Stimulated activated CD4-positive, alpha-beta T cell treated with anti-CD3 and anti-CD28 coated beads, Interleukin-1b, Interleukin-23, amount 100 ng/mL, for 24 hours (primary cell): ENCODE data around the gene HNRNPD.
"Not testable (repeated sequence)": the region's sequence is repeated elsewhere in the genome, so short reads cannot be mapped to it uniquely, and the experiment has no call there.

Experiments used
- DNase-seq, 4 experiments: peaks; one replicate each; pipeline ENCODE4 v3.0.0-alpha.2; 2020; ENCODE audit warnings: low read depth in 4 of 4, low spot score in 1 of 4

Gene HNRNPD

DNA sequence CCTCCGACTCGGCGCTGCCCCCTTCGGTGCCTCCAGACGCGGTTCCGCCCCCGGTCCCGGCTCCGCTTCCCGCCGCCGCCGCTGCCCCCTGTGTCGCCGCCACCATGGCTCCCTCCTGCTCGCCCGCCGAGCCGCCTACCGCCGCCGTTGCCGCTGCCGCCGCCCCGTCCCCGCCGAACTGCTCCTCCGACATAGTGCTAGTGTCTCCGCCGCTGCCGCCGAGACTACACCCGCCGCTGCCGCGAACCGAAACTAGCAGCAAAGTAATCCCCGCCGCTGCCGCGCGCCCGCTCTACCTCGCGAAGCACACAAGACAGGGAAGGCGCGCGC, 340 bp downstream of the HNRNPD start:
- peak in 2 of 4 experiments; percentile 36 to 41 for DNase-seq

- peak; percentile 33 to 78 (median 58) for DNase-seq
Measured at GRCh38 chr4:82372517-82373485, 990 bp downstream of the HNRNPD start.

DNA sequence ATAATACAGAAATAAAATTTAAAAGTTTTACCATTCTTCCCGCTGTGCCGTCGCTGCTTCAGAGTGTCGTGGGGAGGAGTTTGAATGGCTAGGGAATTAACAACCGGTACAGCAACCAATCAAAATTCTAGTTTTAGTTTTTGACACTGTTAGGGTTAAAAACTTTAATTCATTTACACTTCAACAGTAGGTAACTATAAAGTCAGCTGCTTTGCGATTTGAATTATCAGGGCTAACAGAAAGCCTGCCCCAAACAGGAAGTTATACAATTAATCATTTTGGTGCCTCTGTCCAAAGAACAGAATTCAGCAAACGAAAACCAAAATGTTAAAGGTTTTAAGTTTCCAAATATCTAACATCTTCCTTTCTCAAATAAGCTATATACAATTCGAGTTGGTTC, 2.3 kb downstream of the HNRNPD start:
- no peak for DNase-seq

DNA sequence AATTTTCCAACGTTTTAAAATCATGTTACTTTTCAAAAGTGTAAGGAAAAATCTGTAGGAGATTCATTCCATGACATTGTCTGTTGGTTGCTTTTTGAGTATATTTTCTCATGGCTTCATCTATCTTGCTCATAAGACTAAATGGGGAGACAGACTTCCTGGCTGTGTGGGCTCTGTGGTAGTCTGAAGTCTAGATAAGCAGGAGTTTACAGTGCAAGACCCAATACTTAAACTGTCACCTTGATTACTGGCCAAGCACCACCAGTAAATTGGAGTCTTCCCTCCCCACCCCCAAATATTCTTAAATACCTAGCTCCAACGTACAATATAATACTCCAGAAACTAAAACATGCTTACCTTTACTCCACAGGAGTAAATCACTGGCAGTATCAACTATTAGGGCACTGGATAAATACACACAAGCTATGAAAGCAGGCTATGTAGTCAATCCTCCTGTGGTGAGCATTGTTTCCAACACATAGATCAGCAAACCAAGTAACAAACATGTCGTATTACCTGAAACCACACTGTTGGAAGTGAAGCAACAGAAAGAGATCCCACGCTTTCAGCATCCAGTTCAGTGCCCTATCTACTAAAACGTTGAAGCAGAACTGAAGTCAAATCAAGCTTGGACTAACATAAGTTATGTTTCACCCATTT, 6.2 kb downstream of the HNRNPD start:
- no peak for DNase-seq

DNA sequence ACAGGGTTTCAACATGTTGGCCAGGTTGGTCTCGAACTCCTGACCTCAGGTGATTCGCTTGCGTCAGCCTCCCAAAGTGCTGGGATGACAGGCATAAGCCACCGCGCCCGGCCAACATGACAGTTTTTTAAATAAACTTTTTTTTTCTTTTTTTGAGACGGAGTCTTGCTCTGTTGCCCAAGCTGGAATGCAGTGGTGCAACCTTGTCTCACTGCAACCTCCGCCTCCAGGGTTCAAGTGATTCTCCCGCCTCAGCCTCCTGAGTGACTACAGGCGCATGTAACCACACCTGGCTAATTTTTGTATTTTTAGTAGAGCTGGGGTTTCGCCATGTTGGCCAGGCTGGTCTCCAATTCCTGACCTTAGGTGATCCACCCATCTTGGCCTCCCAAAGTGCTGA, 7.4 kb downstream of the HNRNPD start:
- not testable (repeated sequence) for DNase-seq

- no peak for DNase-seq
Measured at GRCh38 chr4:82363896-82364487, 9.8 kb downstream of the HNRNPD start.

DNA sequence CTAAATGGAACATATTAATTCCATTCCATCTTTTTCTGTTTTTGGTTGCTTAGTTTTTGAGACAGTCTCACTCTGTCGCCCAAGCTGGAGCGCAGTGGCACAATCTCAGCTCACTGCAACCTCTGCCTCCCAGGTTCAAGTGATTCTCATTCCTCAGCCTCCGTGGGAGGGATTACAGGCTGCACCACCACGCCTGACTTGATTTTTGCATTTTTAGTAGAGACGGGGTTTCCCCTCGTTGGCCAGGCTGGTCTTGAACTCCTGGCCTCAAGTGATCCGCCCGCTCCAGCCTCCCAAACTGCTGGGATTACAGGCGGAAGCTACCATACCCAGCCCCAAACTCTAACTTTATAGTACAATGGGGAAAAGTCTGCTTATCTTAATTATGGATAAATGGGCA, 11.2 kb downstream of the HNRNPD start:
- no peak for DNase-seq

DNA sequence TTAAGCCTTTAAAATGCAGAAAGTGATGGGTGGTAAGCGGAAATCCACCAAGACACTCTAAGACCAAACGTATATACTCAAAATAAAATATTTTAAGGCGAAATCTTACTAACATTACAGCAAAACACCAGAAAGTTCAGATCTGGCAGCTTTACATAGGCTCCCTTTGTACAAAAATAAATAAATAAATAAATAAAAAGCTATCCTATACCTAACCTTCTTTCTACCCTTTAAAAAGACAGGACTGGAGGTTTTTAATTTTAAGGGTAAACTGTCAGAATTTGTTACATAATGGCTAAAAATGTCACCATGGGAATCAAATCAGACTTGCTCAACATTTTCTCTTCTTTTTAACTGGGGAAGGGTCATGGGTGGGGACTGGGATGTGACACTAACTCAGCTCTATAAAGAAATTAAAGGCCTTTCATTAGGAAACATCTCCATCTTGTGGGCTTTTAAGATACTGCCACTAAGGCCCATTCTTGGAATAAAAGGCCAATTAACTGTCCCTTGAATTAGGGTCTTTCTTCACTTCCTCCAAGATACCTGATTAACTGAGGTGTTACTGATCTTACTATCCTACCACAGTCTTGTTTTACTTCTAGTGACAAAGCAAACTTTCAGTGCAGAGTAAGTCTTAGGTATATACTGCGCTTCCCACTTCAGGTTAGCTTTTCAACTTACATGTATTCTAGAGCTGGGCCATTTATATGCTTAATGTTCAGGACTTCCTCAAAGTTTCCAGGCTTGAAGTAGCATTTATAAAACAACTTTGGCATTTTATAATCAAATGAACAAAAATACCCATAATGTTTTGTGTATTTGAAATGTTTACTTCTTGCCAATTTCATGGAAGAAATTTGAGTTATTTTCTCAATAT, 13.3 kb downstream of the HNRNPD start:
- DNase-seq, result no peak

- no peak for DNase-seq
Measured at GRCh38 chr4:82358847-82359246, 14.9 kb downstream of the HNRNPD start.

GRCh38 chr4:82357640-82358039, 16.2 kb downstream of the HNRNPD start:
- DNase-seq, result no peak

- no peak for DNase-seq
Measured at GRCh38 chr4:82354788-82355187, 19.0 kb downstream of the HNRNPD start.

GRCh38 chr4:82352825-82353366, 20.9 kb downstream of the HNRNPD start:
- DNase-seq, result no peak

GRCh38 chr4:82352118-82352824, 21.5 kb downstream of the HNRNPD start:
- DNase-seq, result no peak

DNA sequence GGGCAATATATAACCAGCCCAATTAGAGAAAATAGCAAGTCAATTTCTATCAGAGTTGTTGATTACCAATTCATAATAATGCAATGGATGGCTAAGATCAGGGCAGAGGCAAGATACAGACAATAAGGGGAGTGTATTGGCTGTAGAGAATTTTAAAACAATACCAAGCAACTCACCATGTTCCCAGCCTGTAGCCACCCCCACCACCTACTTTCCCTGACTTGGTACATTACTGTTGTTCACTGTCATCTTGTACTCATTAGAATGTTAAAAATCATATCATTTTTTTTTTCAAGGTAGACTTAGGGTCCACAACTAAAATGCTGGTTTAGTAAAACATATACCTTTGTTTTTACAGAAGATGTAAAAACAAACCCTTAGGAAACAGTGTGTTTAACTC, 27.7 kb downstream of the HNRNPD start:
- DNase-seq, result no peak

GRCh38 chr4:82335043-82335442, 38.7 kb downstream of the HNRNPD start:
- DNase-seq, result no peak

DNA sequence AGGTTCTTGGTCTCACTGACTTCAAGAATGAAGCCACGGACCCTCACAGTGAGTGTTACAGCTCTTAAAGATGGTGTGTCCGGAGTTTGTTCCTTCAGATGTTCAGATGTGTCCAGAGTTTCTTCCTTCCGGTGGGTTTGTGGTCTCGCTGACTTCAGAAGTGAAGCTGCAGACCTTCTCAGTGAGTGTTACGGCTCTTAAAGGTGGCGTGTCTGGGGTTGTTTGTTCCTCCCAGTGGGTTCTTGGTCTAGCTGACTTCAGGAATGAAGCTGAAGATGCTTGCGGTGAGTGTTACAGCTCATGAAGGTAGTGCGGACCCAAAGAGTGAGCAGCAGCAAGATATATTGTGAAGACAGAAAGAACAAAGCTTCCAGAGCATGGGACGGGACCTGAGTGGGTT, 40.1 kb downstream of the HNRNPD start:
- not testable (repeated sequence) for DNase-seq

DNA sequence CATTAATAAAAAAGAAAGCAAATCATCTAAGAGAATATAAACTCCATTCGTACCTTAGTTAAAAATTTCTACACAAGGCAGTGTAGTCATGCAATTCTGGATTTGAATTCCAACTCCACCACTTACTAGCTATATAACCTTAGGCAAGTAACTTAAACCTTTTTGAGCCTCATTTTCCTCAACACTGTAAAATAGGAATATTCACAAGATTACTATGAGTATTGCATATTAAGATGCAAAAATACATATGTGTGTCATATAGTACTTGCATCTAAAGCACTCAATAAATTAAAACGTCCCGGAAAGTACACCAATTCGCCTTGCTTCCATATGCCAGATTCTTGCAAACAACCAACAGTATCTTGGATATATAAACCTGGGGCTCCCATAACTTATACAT, 42.0 kb downstream of the HNRNPD start:
- DNase-seq, result no peak

GRCh38 chr4:82320351-82320750, 53.4 kb downstream of the HNRNPD start:
- DNase-seq, result no peak

GRCh38 chr4:82303063-82303462, 70.7 kb downstream of the HNRNPD start:
- DNase-seq, result not testable (repeated sequence)
